Testis (tissue), 2 donors: ENCODE results near the gene PTPRN2.

Experiments
- CTCF ChIP-seq, 3 experiments: fragments of 450-650 bp in 2 of 3; fragments of 200-600 bp in 1 of 3; sonication (generic) in 1 of 3; IDR thresholded peaks; one replicate each; pipeline ENCODE4 v1.5.1; 2016 to 2019; ENCODE audit warnings: antibody characterized with exemption in 3 of 3, mild to moderate bottlenecking in 2 of 3, moderate library complexity in 1 of 3
- POLR2A ChIP-seq: fragments of 450-650 bp; IDR thresholded peaks from one replicate; pipeline ENCODE4 v1.6.1; 2017; ENCODE audit warnings: antibody characterized with exemption, mild to moderate bottlenecking, moderate library complexity

GRCh38 chr7:158050441-158050977 lies 537.1 kb downstream of the PTPRN2 start:
- no peak for TF ChIP-seq CTCF (IDR thresholded peaks at IDR 0.05)
- no peak for TF ChIP-seq POLR2A
